Coronary artery (tissue), 2 donors: Measurements from ENCODE around the gene ISM2.

Experiments
- DNase-seq: peaks from one replicate; pipeline ENCODE4 v3.0.0-alpha.2; 2017; ENCODE audit warnings: low spot score
- H3K27ac ChIP-seq, 2 donors: fragments of 200-600 bp; sonication (generic); one replicate each; pipeline ENCODE4 v1.5.1; 2016 to 2019
- H3K4me3 ChIP-seq: fragments of 200-600 bp; sonication (generic); 2 replicates; pipeline ENCODE4 v1.5.1; 2016; ENCODE audit warnings: mild to moderate bottlenecking, moderate library complexity
- CTCF ChIP-seq: fragments of 200-600 bp; sonication (generic); IDR thresholded peaks from one replicate; pipeline ENCODE4 v1.5.1; 2019; ENCODE audit warnings: antibody characterized with exemption

The ISM2 gene

GRCh38 chr14:77523109-77523508 is 24.5 kb upstream of the ISM2 start:
- Histone ChIP-seq H3K4me3 (no peak overlapping the region), H3K27ac (no peak overlapping the region)
- no peak for TF ChIP-seq CTCF
- DNase-seq: no peak

GRCh38 chr14:77520555-77520954 is 21.9 kb upstream of the ISM2 start:
- no peak overlapping the region for H3K27ac ChIP-seq
- TF ChIP-seq CTCF: no peak
- no peak overlapping the region for H3K4me3 ChIP-seq
- no peak for DNase-seq

- H3K4me3 ChIP-seq: no peak overlapping the region
- H3K27ac ChIP-seq: no peak overlapping the region
- no peak for TF ChIP-seq CTCF
- DNase-seq: no peak
Measured at GRCh38 chr14:77516126-77516525, 17.5 kb upstream of the ISM2 start.

GRCh38 chr14:77511486-77512162 is 13.0 kb upstream of the ISM2 start:
- Histone ChIP-seq H3K27ac (no peak overlapping the region), H3K4me3 (no peak overlapping the region)
- no peak for TF ChIP-seq CTCF
- no peak for DNase-seq

GRCh38 chr14:77509366-77509765 is 10.8 kb upstream of the ISM2 start:
- H3K27ac ChIP-seq: no peak overlapping the region
- H3K4me3 ChIP-seq: no peak overlapping the region
- TF ChIP-seq CTCF: no peak
- no peak for DNase-seq

GRCh38 chr14:77508876-77509275 is 10.3 kb upstream of the ISM2 start:
- Histone ChIP-seq H3K27ac (no peak overlapping the region), H3K4me3 (no peak overlapping the region)
- DNase-seq: no peak
- no peak for TF ChIP-seq CTCF

GRCh38 chr14:77508249-77508648 is 9.6 kb upstream of the ISM2 start:
- no peak overlapping the region for H3K27ac ChIP-seq
- no peak overlapping the region for H3K4me3 ChIP-seq
- no peak for DNase-seq
- no peak for TF ChIP-seq CTCF
